Endothelial cell of umbilical vein (primary cell): ENCODE data around the gene CNTFR. TPM values are rescaled to one million over a fixed set of nuclear protein-coding genes. Genes with fewer than 3 reads are reported as not detected.

Experiments used
- BruUV-seq: library from RNA; stranded (reverse); fragments of 400-500 nt; replicated peaks from 2 replicates; lab custom pipeline; 2021; lab: Mats Ljungman, UMichigan
- CTCF ChIA-PET: fragments of 300-600, 350-600 bp; sonication (Branson Sonifier 250); formaldehyde crosslinking; loops from one replicate; lab custom pipeline; 2021; ENCODE audit warnings: antibody characterized with exemption, inconsistent platforms; lab: Charles Lee
- POLR2A ChIA-PET: fragments of 300-600, 350-600 bp; sonication (Branson Sonifier 250); formaldehyde crosslinking; loops from one replicate; lab custom pipeline; 2021; ENCODE audit warnings: antibody characterized with exemption, inconsistent platforms; lab: Charles Lee
- DNase-seq: peaks from one replicate; pipeline ENCODE4 v3.0.0-alpha.2; 2011; ENCODE audit warnings: low read depth, low spot score
- FAIRE-seq: peaks from 2 replicates; lab custom pipeline; 2011; peaks lifted over from hg19 to GRCh38; lab: Jason Lieb, UNC
- H2AFZ ChIP-seq: 2 replicates; pipeline ENCODE4 v1.6.0; 2012; ENCODE audit warnings: low read depth, low read length, control low read depth, inconsistent platforms
- H3K27ac ChIP-seq: 2 replicates; pipeline ENCODE4 v1.5.1; 2011; ENCODE audit warnings: low read depth, mild to moderate bottlenecking, control low read depth, low read length, moderate library complexity; ENCODE audit not compliant: insufficient read depth
- H3K27me3 ChIP-seq, 2 experiments: 2 replicates each; pipeline versions ENCODE4 v1.6.0 to v1.6.1; 2011; ENCODE audit warnings: low read length in 2 of 2, mixed read lengths in 1 of 2; ENCODE audit not compliant: control insufficient read depth in 2 of 2, insufficient read depth in 2 of 2
- H3K36me3 ChIP-seq, 2 experiments: 2 replicates in 1 of 2; 3 replicates in 1 of 2; pipeline ENCODE4 v1.5.1; 2011; ENCODE audit warnings: low read length in 2 of 2, mild to moderate bottlenecking in 1 of 2, moderate library complexity in 1 of 2; ENCODE audit not compliant: control insufficient read depth in 2 of 2, insufficient read depth in 2 of 2; ENCODE audit errors: extremely low read depth in 1 of 2
- H3K4me1 ChIP-seq: 3 replicates; pipeline ENCODE4 v1.5.1; 2011; ENCODE audit warnings: mild to moderate bottlenecking, low read length; ENCODE audit not compliant: control insufficient read depth, insufficient read depth; ENCODE audit errors: extremely low read depth
- H3K4me2 ChIP-seq: 2 replicates; pipeline ENCODE4 v1.6.1; 2011; ENCODE audit warnings: low read length, control low read depth, mixed read lengths; ENCODE audit not compliant: insufficient read depth
- H3K4me3 ChIP-seq, 3 experiments: fragments of 200-600 bp in 1 of 3; sonication (generic), shearing (Covaris generic) in 1 of 3; replicated peaks in 1 of 3; 2 replicates each; pipeline ENCODE4 v1.5.1; 2011 to 2016; ENCODE audit warnings: control low read depth in 3 of 3, low read length in 3 of 3, mild to moderate bottlenecking in 2 of 3, inconsistent platforms in 1 of 3, low read depth in 1 of 3, moderate library complexity in 1 of 3; ENCODE audit not compliant: insufficient read depth in 1 of 3
- H3K79me2 ChIP-seq: 2 replicates; pipeline ENCODE4 v1.6.0; 2012; ENCODE audit warnings: low read length, inconsistent platforms; ENCODE audit not compliant: control insufficient read depth, insufficient read depth
- H3K9ac ChIP-seq: replicated peaks from 2 replicates; pipeline ENCODE3; 2011; ENCODE audit warnings: low read length, control low read depth; ENCODE audit not compliant: insufficient read depth; ENCODE audit errors: extremely low read depth
- H3K9me1 ChIP-seq: replicated peaks from 3 replicates; pipeline ENCODE4 v1.6.0; 2011; ENCODE audit warnings: mild to moderate bottlenecking, low read length; ENCODE audit not compliant: control insufficient read depth, insufficient read depth; ENCODE audit errors: extremely low read depth
- H3K9me3 ChIP-seq: replicated peaks from 2 replicates; pipeline ENCODE4 v1.5.1; 2012; ENCODE audit warnings: low read length, inconsistent platforms; ENCODE audit not compliant: control insufficient read depth, insufficient read depth
- H4K20me1 ChIP-seq: replicated peaks from 2 replicates; pipeline ENCODE3; 2011; ENCODE audit warnings: mild to moderate bottlenecking, low read length; ENCODE audit not compliant: control insufficient read depth, insufficient read depth; ENCODE audit errors: extremely low read depth
- CTCF ChIP-seq, 2 donors: IDR thresholded peaks; 1 replicate in 1 of 2; 2 replicates in 1 of 2; pipeline ENCODE4 v1.5.1; 2011; ENCODE audit warnings: low read length in 2 of 2, mild to moderate bottlenecking in 2 of 2, moderate library complexity in 2 of 2, control low read depth in 1 of 2, inconsistent platforms in 1 of 2, low read depth in 1 of 2; ENCODE audit not compliant: insufficient read depth in 1 of 2; ENCODE audit errors: extremely low read depth in 1 of 2
- EZH2 ChIP-seq: IDR thresholded peaks from 2 replicates; pipeline ENCODE4 v1.6.1; 2012; ENCODE audit warnings: borderline replicate concordance, low read depth, mild to moderate bottlenecking, moderate library complexity, low read length, inconsistent platforms; ENCODE audit not compliant: severe bottlenecking
- MYC ChIP-seq: IDR thresholded peaks from one replicate; pipeline ENCODE4 v1.6.1; 2011; ENCODE audit warnings: mild to moderate bottlenecking, low read depth, low read length
- POLR2AphosphoS5 ChIP-seq: IDR thresholded peaks from 2 replicates; pipeline ENCODE4 v1.6.1; 2012; ENCODE audit warnings: low read depth, mild to moderate bottlenecking, control low read depth, low read length, moderate library complexity; ENCODE audit not compliant: insufficient read depth
- dilution Hi-C: fragments of 300-500 bp; cut with MboI; formaldehyde crosslinking; loops from one replicate; pipeline ENCODE4 v1.15.0; 2019; ENCODE audit warnings: low sequenced_read_pairs; ENCODE audit not compliant: extremely low pct_ligation_motif_present
- intact Hi-C: fragments of 100-400 bp; cut with micrococcal nuclease; formaldehyde crosslinking; loops from one replicate; pipeline ENCODE4 v1.10.0; 2022
- polyA plus RNA-seq, 4 experiments: library from polyadenylated mRNA; depleted of rRNA in 3 of 4; stranded (reverse) in 3 of 4; unstranded in 1 of 4; fragments of >200 nt; gene quantifications; 2 replicates each; pipeline versions ENCODE4 v1.2.1 to v1.2.3, GENCODE V29; 2011 to 2012; ENCODE audit warnings: missing spikeins in 1 of 4
- total RNA-seq: library from RNA; stranded (reverse); gene quantifications from 2 replicates; pipeline ENCODE4 v1.2.3, GENCODE V29; 2021

Gene CNTFR
- total and polyA plus RNA-seq, 2 donors (not counting 3 experiments of a cell fraction or from before 2014, with no cell fraction given), result not detected

DNA sequence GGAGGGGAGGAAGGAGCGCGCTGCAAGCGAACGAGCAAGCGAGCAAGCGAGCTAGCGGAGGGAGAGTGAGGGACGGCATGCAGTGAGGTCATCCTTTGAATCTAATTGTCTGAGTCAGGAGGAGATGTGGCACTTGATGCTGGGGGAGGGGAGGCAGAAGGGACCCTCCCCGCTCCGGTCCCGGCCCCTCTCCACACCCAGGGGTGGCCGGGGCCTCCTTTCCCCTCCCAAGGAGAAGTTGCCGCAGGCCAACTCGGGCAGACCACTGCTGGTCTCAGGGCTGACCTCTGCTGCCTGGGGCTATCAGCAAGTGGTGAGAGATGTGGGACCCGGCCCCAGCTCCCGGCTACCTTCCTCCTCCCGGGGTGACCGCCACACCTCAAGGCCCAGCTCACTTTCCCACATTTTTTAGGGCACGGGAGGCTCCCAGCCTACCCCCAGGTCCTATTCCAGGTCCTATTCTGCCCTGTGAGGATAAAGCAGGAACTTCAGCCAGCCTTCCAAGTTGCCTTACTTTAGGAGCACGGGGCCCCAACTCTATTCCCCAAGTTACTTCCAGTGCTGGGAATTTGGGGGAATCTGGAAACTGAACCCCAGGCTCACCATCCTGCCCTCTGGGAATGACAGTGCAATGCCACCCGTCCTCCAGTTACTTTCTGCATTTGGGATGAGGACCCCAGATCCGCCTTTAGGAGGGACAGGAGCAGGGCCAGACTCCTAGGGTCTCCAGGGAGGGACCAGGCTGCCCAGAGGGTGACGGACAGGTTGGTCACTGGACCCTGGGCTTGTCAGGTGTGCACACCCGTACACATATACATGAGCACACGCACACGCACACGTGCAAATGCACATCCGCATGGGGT, 11.1 kb downstream of the CNTFR start:
- no peaks in the 10 kb centered on the region for H3K4me1 ChIP-seq
- no peak overlapping the region for H3K9ac ChIP-seq
- no peak overlapping the region for H3K27ac ChIP-seq
- ChIA-PET CTCF (interaction anchor here (0.6 to 8.5 kb wide), 5 partner anchors 14 to 31 kb away, joined by 3 to 106 read pairs (median 3); no protein-coding TSS in a partner anchor), POLR2A (no interaction called here)
- no TSS peak for BruUV-seq
- peaks cover 59 to 61% of the 10 kb centered on the region in 2 experiments for H3K27me3 ChIP-seq
- H3K9me3 ChIP-seq, result no peaks in the 10 kb centered on the region
- TF ChIP-seq CTCF (IDR thresholded peaks at IDR 0.05; ENCODE audit: extremely low read depth in 1 of 2, insufficient read depth in 1 of 2, low read depth in 1 of 2, low read length in 2 of 2) (no peak), MYC (no peak), EZH2 (peak; percentile 97), POLR2AphosphoS5 (no peak)
- DNase-seq (peak; percentile 28), FAIRE-seq (no peak)
- intact Hi-C loops (no loop called here), dilution Hi-C loops (no loop called here)
- H3K36me3 ChIP-seq, result no peaks in the 10 kb centered on the region
- H4K20me1 ChIP-seq, result no peaks in the 10 kb centered on the region
- no peak overlapping the region for H3K4me2 ChIP-seq
- H3K9me1 ChIP-seq, result no peaks in the 10 kb centered on the region
- H3K79me2 ChIP-seq, result no peaks in the 10 kb centered on the region
- H3K4me3 ChIP-seq, result no peak overlapping the region
- H2AFZ ChIP-seq, result no peak overlapping the region
